Measurements from ENCODE around the gene FAM174C. TPM values are rescaled to one million over a fixed set of nuclear protein-coding genes. Genes with fewer than 3 reads are reported as not detected.

The FAM174C gene
- total RNA-seq, 1 experiment from 2014 or later = 59.4 TPM

DNA sequence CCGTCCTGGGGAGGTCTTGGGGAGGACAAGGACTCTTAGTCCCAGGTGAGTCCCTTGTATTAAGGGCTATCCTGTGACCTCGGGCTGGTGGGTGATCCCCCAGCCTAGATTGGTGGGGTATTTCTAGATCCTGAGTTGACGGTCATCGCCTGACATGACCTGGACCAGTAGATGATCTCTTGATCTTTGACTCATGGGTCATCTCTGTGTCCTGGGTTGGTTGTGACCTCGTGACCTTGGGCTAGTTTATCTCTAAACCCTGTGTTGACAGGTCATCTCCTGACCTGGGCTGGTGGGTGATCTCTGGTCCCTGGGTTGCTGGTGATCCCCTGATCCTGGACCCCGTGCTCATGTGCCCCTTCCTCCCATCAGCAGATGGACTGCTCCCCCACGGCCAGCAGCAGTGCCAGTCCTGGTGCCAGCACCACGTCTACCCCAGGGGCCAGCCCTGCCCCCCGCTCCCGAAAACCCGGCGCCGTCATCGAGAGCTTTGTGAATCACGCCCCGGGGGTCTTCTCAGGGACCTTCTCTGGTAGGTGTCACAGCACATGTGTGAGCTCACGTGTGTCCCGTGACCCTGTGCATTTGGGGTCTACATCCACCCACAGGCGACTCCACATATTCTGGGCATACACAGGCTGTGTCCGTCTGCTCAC lies 20.7 kb upstream of the FAM174C start:
- Mint-ChIP-seq H3K27me3 (ENCODE audit: low read depth) (no peaks in the 10 kb centered on the region), H3K36me3 (peaks cover 38% of the 10 kb centered on the region), H3K4me1 (peaks cover 27% of the 10 kb centered on the region), H3K9me3 (no peaks in the 10 kb centered on the region), H3K27ac (peak overlapping the region; percentile 45; the same call in 1 of the 2 replicates), H3K4me3 (no peak overlapping the region)
- ATAC-seq (no peak), DNase-seq (ENCODE audit: low spot score) (no peak)
- ChIA-PET CTCF (interaction anchor here (1.0 to 15.6 kb wide), 3 partner anchors 12 to 37 kb away, joined by 3 to 648 read pairs (median 8); partner anchors contain the start of gene ATP5F1D), POLR2A (interaction anchor here (0.9 kb wide), 1 partner anchor 14 kb away, joined by 3 read pairs; the partner anchor contains the start of gene CIRBP)
- no peak for TF ChIP-seq FOXK1 (CRISPR knock-in tag; IDR thresholded peaks at IDR 0.05)
- no peak for TF ChIP-seq OVOL2 (CRISPR knock-in tag; IDR thresholded peaks at IDR 0.05; ENCODE audit: borderline replicate concordance)
- TF ChIP-seq HMGA2 (CRISPR knock-in tag; IDR thresholded peaks at IDR 0.05) = no peak
- TF ChIP-seq, protein P1, sequence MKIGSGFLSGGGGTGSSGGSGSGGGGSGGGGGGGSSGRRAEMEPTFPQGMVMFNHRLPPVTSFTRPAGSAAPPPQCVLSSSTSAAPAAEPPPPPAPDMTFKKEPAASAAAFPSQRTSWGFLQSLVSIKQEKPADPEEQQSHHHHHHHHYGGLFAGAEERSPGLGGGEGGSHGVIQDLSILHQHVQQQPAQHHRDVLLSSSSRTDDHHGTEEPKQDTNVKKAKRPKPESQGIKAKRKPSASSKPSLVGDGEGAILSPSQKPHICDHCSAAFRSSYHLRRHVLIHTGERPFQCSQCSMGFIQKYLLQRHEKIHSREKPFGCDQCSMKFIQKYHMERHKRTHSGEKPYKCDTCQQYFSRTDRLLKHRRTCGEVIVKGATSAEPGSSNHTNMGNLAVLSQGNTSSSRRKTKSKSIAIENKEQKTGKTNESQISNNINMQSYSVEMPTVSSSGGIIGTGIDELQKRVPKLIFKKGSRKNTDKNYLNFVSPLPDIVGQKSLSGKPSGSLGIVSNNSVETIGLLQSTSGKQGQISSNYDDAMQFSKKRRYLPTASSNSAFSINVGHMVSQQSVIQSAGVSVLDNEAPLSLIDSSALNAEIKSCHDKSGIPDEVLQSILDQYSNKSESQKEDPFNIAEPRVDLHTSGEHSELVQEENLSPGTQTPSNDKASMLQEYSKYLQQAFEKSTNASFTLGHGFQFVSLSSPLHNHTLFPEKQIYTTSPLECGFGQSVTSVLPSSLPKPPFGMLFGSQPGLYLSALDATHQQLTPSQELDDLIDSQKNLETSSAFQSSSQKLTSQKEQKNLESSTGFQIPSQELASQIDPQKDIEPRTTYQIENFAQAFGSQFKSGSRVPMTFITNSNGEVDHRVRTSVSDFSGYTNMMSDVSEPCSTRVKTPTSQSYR (CRISPR knock-in tag; IDR thresholded peaks at IDR 0.05) = no peak
- TF ChIP-seq NFYB (CRISPR knock-in tag; conservative IDR thresholded peaks at IDR 0.05; ENCODE audit: low read depth) = no peak
- no peak for TF ChIP-seq NR3C1 (CRISPR knock-in tag; conservative IDR thresholded peaks at IDR 0.05; ENCODE audit: low read depth)
- TF ChIP-seq, protein P2, sequence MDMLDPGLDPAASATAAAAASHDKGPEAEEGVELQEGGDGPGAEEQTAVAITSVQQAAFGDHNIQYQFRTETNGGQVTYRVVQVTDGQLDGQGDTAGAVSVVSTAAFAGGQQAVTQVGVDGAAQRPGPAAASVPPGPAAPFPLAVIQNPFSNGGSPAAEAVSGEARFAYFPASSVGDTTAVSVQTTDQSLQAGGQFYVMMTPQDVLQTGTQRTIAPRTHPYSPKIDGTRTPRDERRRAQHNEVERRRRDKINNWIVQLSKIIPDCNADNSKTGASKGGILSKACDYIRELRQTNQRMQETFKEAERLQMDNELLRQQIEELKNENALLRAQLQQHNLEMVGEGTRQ (CRISPR knock-in tag; IDR thresholded peaks at IDR 0.05) = no peak
- TF ChIP-seq, protein P3, sequence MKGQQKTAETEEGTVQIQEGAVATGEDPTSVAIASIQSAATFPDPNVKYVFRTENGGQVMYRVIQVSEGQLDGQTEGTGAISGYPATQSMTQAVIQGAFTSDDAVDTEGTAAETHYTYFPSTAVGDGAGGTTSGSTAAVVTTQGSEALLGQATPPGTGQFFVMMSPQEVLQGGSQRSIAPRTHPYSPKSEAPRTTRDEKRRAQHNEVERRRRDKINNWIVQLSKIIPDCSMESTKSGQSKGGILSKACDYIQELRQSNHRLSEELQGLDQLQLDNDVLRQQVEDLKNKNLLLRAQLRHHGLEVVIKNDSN (CRISPR knock-in tag; IDR thresholded peaks at IDR 0.05) = no peak
- TF ChIP-seq GRHL2 (CRISPR knock-in tag; IDR thresholded peaks at IDR 0.05; ENCODE audit: insufficient replicate concordance, severe bottlenecking) = no peak
- no peak for TF ChIP-seq JUN (CRISPR knock-in tag; IDR thresholded peaks at IDR 0.05)
- no peak for TF ChIP-seq FOXJ3 (CRISPR knock-in tag; IDR thresholded peaks at IDR 0.05; ENCODE audit: borderline replicate concordance)
- no peak for TF ChIP-seq IRF2 (CRISPR knock-in tag; IDR thresholded peaks at IDR 0.05; ENCODE audit: borderline replicate concordance, low read depth)
- TF ChIP-seq ZNF219 (CRISPR knock-in tag; IDR thresholded peaks at IDR 0.05; ENCODE audit: borderline replicate concordance) = no peak
- TF ChIP-seq, protein P4, sequence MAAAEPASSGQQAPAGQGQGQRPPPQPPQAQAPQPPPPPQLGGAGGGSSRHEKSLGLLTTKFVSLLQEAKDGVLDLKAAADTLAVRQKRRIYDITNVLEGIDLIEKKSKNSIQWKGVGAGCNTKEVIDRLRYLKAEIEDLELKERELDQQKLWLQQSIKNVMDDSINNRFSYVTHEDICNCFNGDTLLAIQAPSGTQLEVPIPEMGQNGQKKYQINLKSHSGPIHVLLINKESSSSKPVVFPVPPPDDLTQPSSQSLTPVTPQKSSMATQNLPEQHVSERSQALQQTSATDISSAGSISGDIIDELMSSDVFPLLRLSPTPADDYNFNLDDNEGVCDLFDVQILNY (CRISPR knock-in tag; IDR thresholded peaks at IDR 0.05) = no peak
- TF ChIP-seq, protein P5, sequence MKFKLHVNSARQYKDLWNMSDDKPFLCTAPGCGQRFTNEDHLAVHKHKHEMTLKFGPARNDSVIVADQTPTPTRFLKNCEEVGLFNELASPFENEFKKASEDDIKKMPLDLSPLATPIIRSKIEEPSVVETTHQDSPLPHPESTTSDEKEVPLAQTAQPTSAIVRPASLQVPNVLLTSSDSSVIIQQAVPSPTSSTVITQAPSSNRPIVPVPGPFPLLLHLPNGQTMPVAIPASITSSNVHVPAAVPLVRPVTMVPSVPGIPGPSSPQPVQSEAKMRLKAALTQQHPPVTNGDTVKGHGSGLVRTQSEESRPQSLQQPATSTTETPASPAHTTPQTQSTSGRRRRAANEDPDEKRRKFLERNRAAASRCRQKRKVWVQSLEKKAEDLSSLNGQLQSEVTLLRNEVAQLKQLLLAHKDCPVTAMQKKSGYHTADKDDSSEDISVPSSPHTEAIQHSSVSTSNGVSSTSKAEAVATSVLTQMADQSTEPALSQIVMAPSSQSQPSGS (CRISPR knock-in tag; IDR thresholded peaks at IDR 0.05; ENCODE audit: borderline replicate concordance, low read depth) = no peak

Measured in WTC11 (cell line).